Measurements from ENCODE around the gene ABHD4. TPM values are rescaled to one million over a fixed set of nuclear protein-coding genes. Genes with fewer than 3 reads are reported as not detected.

Gene ABHD4
- total and polyA plus RNA-seq, 10 of the 15 experiments (the other 5 are each of a cell fraction or from before 2014, with no cell fraction given) = 5.4 to 28.7 (median 10.8) TPM

GRCh38 chr14:22589096-22589839 is 8.8 kb upstream of the ABHD4 start, which contains the start of gene DAD1:
DAD1 (minus strand) TSS chr14:22589224; CDS start chr14:22589157, 67 bp downstream.
- TSS peak; percentile 90 for BruUV-seq (replicated peaks)
- under 1% methylated on average over 44 of the region's 44 CpGs for WGBS (ENCODE audit: insufficient coverage, insufficient replicate concordance, low lambda C conversion rate, missing lambda C conversion rate)
- ChIA-PET SMC1A (ENCODE audit: uncharacterized antibody, unreplicated experiment) (interaction anchor here (0.7 to 7.0 kb wide), 18 partner anchors 10 to 282 kb away, joined by 3 to 72 read pairs (median 4); partner anchors contain the start of genes ABHD4 and LRP10), CTCF (interaction anchor here (0.6 to 6.4 kb wide), 22 partner anchors 10 to 488 kb away, joined by 3 to 58 read pairs (median 4); partner anchors contain the start of genes ABHD4 and OXA1L), RAD21 (ENCODE audit: unreplicated experiment) (interaction anchor here (0.6 to 4.6 kb wide), 19 partner anchors 10 to 1818 kb away, joined by 3 to 49 read pairs (median 4); partner anchors contain the start of genes ABHD4, OXA1L and RBM23), POLR2A (interaction anchor here (0.7 to 8.1 kb wide), 10 partner anchors 10 to 506 kb away, joined by 3 to 91 read pairs (median 4); partner anchors contain the start of genes ABHD4, ACIN1, C14orf119 and LRP10)
- H2AFZ ChIP-seq (ENCODE audit: control insufficient read depth, low read depth, low read length) = peak within 1 kb of the TSS; percentile 96
- H3K4me3 ChIP-seq = peak within 1 kb of the TSS; percentile 92
- peak within 1 kb of the TSS; percentile 91 for H3K27ac ChIP-seq (ENCODE audit: control insufficient read depth, insufficient read depth)
- peak; percentile 100 for DNase-seq (ENCODE audit: low read depth, low spot score)
- H3K79me2 ChIP-seq (ENCODE audit: control insufficient read depth, insufficient read depth, low read length) = peaks cover 42% of the 10 kb centered on the region
- H3K27me3 ChIP-seq (replicated peaks in 1 of 2; ENCODE audit: control insufficient read depth in 2 of 2, insufficient read depth in 2 of 2, low read length in 1 of 2) = no peaks in the 10 kb centered on the region; a peak in 1 of 4 replicates
- intact Hi-C loops (cut with micrococcal nuclease; ENCODE audit: unreplicated experiment) = loop anchor here (5.0 kb wide), 3 partner anchors 63 to 178 kb away; partner anchors contain the start of gene OXA1L
- peak; percentile 100 for FAIRE-seq
- peak; percentile 93 for ATAC-seq
- peak within 1 kb of the TSS; percentile 96 for H3K9ac ChIP-seq (ENCODE audit: control insufficient read depth, insufficient read depth, low read length)
- in situ Hi-C loops (cut with MboI) = no loop called here
- peaks cover 20% of the 10 kb centered on the region for H3K4me1 ChIP-seq (ENCODE audit: control insufficient read depth, insufficient read depth, low read length)
- H3K36me3 ChIP-seq (ENCODE audit: control insufficient read depth in 2 of 2, insufficient read depth in 2 of 2, low read length in 1 of 2) = peaks cover 0 to 7% of the 10 kb centered on the region in 2 experiments; a peak in 1 of 4 replicates
- H4K20me1 ChIP-seq (ENCODE audit: control insufficient read depth, insufficient read depth) = no peaks in the 10 kb centered on the region
- no peaks in the 10 kb centered on the region for H3K9me3 ChIP-seq (replicated peaks; ENCODE audit: control insufficient read depth, insufficient read depth, low read length)
- peak within 1 kb of the TSS; percentile 91 for H3K4me2 ChIP-seq (ENCODE audit: control insufficient read depth, insufficient read depth)
- peak; percentile 74; the same call in 1 of the 2 replicates for TF ChIP-seq CREM (IDR thresholded peaks at IDR 0.05; ENCODE audit: low read depth)
- no peak for TF ChIP-seq HDAC6 (IDR thresholded peaks at IDR 0.05; ENCODE audit: unreplicated experiment)
- peak; percentile 74 for TF ChIP-seq RELA (IDR thresholded peaks at IDR 0.05; ENCODE audit: borderline replicate concordance, partially characterized antibody)
- TF ChIP-seq EED (IDR thresholded peaks at IDR 0.05; ENCODE audit: low read depth) = no peak
- 0 out of 2 replicates have a peak, but pooled peaks have one; percentile 85 for TF ChIP-seq STAT1 (conservative IDR thresholded peaks at IDR 0.05)
- TF ChIP-seq NFXL1 (IDR thresholded peaks at IDR 0.05; ENCODE audit: borderline replicate concordance) = no peak
- no peak for TF ChIP-seq CHD4 (IDR thresholded peaks at IDR 0.05)
- TF ChIP-seq RBBP5 (conservative IDR thresholded peaks at IDR 0.05) = no peak
- TF ChIP-seq POLR2AphosphoS2 (IDR thresholded peaks at IDR 0.05; ENCODE audit: low read depth, low read length) = peak; percentile 91
- TF ChIP-seq MAX (IDR thresholded peaks at IDR 0.05; ENCODE audit: low read depth, low read length) = 0 out of 2 replicates have a peak, but pooled peaks have one; percentile 10
- TF ChIP-seq SPI1 (IDR thresholded peaks at IDR 0.05; ENCODE audit: borderline replicate concordance, insufficient read depth, low read depth, low read length) = peak; percentile 46; the same call in 1 of the 2 replicates
- peak; percentile 83 for TF ChIP-seq NKRF (conservative IDR thresholded peaks at IDR 0.05)
- TF ChIP-seq NBN (IDR thresholded peaks at IDR 0.05) = peak; percentile 32; the same call in 1 of the 2 replicates
- TF ChIP-seq E2F8 (IDR thresholded peaks at IDR 0.05; ENCODE audit: low read depth, partially characterized antibody) = no peak
- peak; percentile 39 for TF ChIP-seq MEF2B (IDR thresholded peaks at IDR 0.05; ENCODE audit: partially characterized antibody, poor library complexity, severe bottlenecking)
- TF ChIP-seq WRNIP1 (IDR thresholded peaks at IDR 0.05; ENCODE audit: borderline replicate concordance, low read depth, low read length) = no peak
- no peak for TF ChIP-seq CHD1 (IDR thresholded peaks at IDR 0.05; ENCODE audit: low read depth, low read length)
- no peak for TF ChIP-seq DPF2 (IDR thresholded peaks at IDR 0.05)
